Measurements from ENCODE around the gene MRPL32.

MRPL32 gene

GRCh38 chr7:42911454-42912447, 20.4 kb upstream of the MRPL32 start, which contains the start of gene C7orf25:
TSS of gene C7orf25 (minus strand) at chr7:42912070. CDS start at chr7:42910900, 1,170 bp downstream.
- peak within 1 kb of the TSS; percentile 54 to 70; a peak in 3 of 4 replicates for H3K4me3 ChIP-seq (ENCODE audit: low read depth in 1 of 2, low read length in 2 of 2)
- peaks cover 41% of the 10 kb centered on the region for H3K4me1 ChIP-seq (ENCODE audit: insufficient read depth, low read length)
- H3K9me3 ChIP-seq (ENCODE audit: insufficient read depth, low read length, severe bottlenecking): no peaks in the 10 kb centered on the region
- H3K9ac ChIP-seq (ENCODE audit: low read depth, low read length): peak within 1 kb of the TSS; percentile 81
- no peak for TF ChIP-seq EZH2 (IDR thresholded peaks at IDR 0.05; ENCODE audit: borderline replicate concordance, low read depth, low read length, severe bottlenecking)
- TF ChIP-seq CTCF (IDR thresholded peaks at IDR 0.05; ENCODE audit: borderline replicate concordance, extremely low read depth, low read length, poor library complexity, severe bottlenecking): no peak
- peaks cover 12% of the 10 kb centered on the region for H3K79me2 ChIP-seq (ENCODE audit: insufficient read depth, low read length)
- ATAC-seq (ENCODE audit: insufficient read depth, low read depth) (peak; percentile 94), DNase-seq (peak; percentile 96)
- peak within 1 kb of the TSS; percentile 95 for H2AFZ ChIP-seq (ENCODE audit: low read depth, low read length)
- no peaks in the 10 kb centered on the region for H4K20me1 ChIP-seq (ENCODE audit: insufficient read depth, low read length)
- H3K27me3 ChIP-seq (ENCODE audit: insufficient read depth, low read length, poor library complexity): no peaks in the 10 kb centered on the region
- H3K36me3 ChIP-seq (ENCODE audit: insufficient read depth, low read length): peaks cover 21% of the 10 kb centered on the region
- peak within 1 kb of the TSS; percentile 88 for H3K4me2 ChIP-seq (ENCODE audit: insufficient read depth, low read length)
- peak within 1 kb of the TSS; percentile 84 for H3K27ac ChIP-seq (ENCODE audit: low read length)

- TF ChIP-seq CTCF (IDR thresholded peaks at IDR 0.05; ENCODE audit: borderline replicate concordance, extremely low read depth, low read length, poor library complexity, severe bottlenecking): no peak
- TF ChIP-seq EZH2 (IDR thresholded peaks at IDR 0.05; ENCODE audit: borderline replicate concordance, low read depth, low read length, severe bottlenecking): no peak
Measured at GRCh38 chr7:42913591-42913990, 18.6 kb upstream of the MRPL32 start.

GRCh38 chr7:42914009-42914408, 18.2 kb upstream of the MRPL32 start:
- H4K20me1 ChIP-seq (ENCODE audit: insufficient read depth, low read length): 0 out of 2 replicates have a peak, but pooled peaks cover 1% of the 10 kb centered on the region
- peak overlapping the region; percentile 38 for H3K27ac ChIP-seq (ENCODE audit: low read length)
- peaks cover 41% of the 10 kb centered on the region for H3K4me1 ChIP-seq (ENCODE audit: insufficient read depth, low read length)
- peaks cover 42% of the 10 kb centered on the region for H3K36me3 ChIP-seq (ENCODE audit: insufficient read depth, low read length)
- DNase-seq (no peak), ATAC-seq (ENCODE audit: insufficient read depth, low read depth) (no peak)
- no peak overlapping the region for H3K4me2 ChIP-seq (ENCODE audit: insufficient read depth, low read length)
- peaks cover 12% of the 10 kb centered on the region for H3K79me2 ChIP-seq (ENCODE audit: insufficient read depth, low read length)
- no peak overlapping the region for H3K4me3 ChIP-seq (ENCODE audit: low read depth in 1 of 2, low read length in 2 of 2)
- H3K27me3 ChIP-seq (ENCODE audit: insufficient read depth, low read length, poor library complexity): no peaks in the 10 kb centered on the region
- no peaks in the 10 kb centered on the region for H3K9me3 ChIP-seq (ENCODE audit: insufficient read depth, low read length, severe bottlenecking)
- no peak overlapping the region for H2AFZ ChIP-seq (ENCODE audit: low read depth, low read length)
- H3K9ac ChIP-seq (ENCODE audit: low read depth, low read length): no peak overlapping the region
- TF ChIP-seq EZH2 (IDR thresholded peaks at IDR 0.05; ENCODE audit: borderline replicate concordance, low read depth, low read length, severe bottlenecking) (no peak), CTCF (IDR thresholded peaks at IDR 0.05; ENCODE audit: borderline replicate concordance, extremely low read depth, low read length, poor library complexity, severe bottlenecking) (no peak)

More at GRCh38 chr7:42913591-42913990, 18.6 kb upstream of the MRPL32 start:
- no peaks in the 10 kb centered on the region for H3K27me3 ChIP-seq (ENCODE audit: insufficient read depth, low read length, poor library complexity)
- H3K27ac ChIP-seq (ENCODE audit: low read length): peak overlapping the region; percentile 38
- H3K36me3 ChIP-seq (ENCODE audit: insufficient read depth, low read length): peaks cover 39% of the 10 kb centered on the region
- H4K20me1 ChIP-seq (ENCODE audit: insufficient read depth, low read length): no peaks in the 10 kb centered on the region
- DNase-seq (no peak), ATAC-seq (ENCODE audit: insufficient read depth, low read depth) (no peak)
- H2AFZ ChIP-seq (ENCODE audit: low read depth, low read length): no peak overlapping the region
- peaks cover 12% of the 10 kb centered on the region for H3K79me2 ChIP-seq (ENCODE audit: insufficient read depth, low read length)
- H3K9ac ChIP-seq (ENCODE audit: low read depth, low read length): no peak overlapping the region
- H3K9me3 ChIP-seq (ENCODE audit: insufficient read depth, low read length, severe bottlenecking): no peaks in the 10 kb centered on the region
- no peak overlapping the region for H3K4me2 ChIP-seq (ENCODE audit: insufficient read depth, low read length)
- no peak overlapping the region for H3K4me3 ChIP-seq (ENCODE audit: low read depth in 1 of 2, low read length in 2 of 2)
- peaks cover 41% of the 10 kb centered on the region for H3K4me1 ChIP-seq (ENCODE audit: insufficient read depth, low read length)
